SK-N-SH treated with all-trans-retinoic acid at 6 μM for 48 hours (cell line): ENCODE measurements around the gene MOGAT3.

ENCODE experiments used
- ATAC-seq: fragments of 200-7000 bp; cut with Tn5 transposase; 3 replicates; pipeline ENCODE4 v1.9.1; 2020; ENCODE audit warnings: mild to moderate bottlenecking, moderate library complexity
- BACH2 ChIP-seq: fragments of 250-450 bp; sonication (Bioruptor Pico); IDR thresholded peaks from 2 replicates; pipeline ENCODE4 v1.9.0; 2021; ENCODE audit warnings: mild to moderate bottlenecking, borderline replicate concordance
- CREB5 ChIP-seq: fragments of 250-450 bp; sonication (Bioruptor Pico); IDR thresholded peaks from 2 replicates; pipeline ENCODE4 v1.5.1; 2020; ENCODE audit warnings: low read depth, mild to moderate bottlenecking, moderate library complexity
- CSDC2 ChIP-seq: fragments of 250-450 bp; sonication (Bioruptor Pico); IDR thresholded peaks from 2 replicates; pipeline ENCODE4 v1.5.0; 2020; ENCODE audit warnings: mild to moderate bottlenecking, moderate library complexity
- CSRNP3 ChIP-seq: fragments of 250-450 bp; sonication (Bioruptor Pico); IDR thresholded peaks from 2 replicates; pipeline ENCODE4 v1.5.1; 2021; ENCODE audit warnings: mild to moderate bottlenecking, moderate library complexity
- ESRRG ChIP-seq: fragments of 250-450 bp; sonication (Bioruptor Pico); IDR thresholded peaks from 2 replicates; pipeline ENCODE4 v1.6.1; 2021; ENCODE audit warnings: mild to moderate bottlenecking
- GLIS3 ChIP-seq: fragments of 250-450 bp; sonication (Bioruptor Pico); IDR thresholded peaks from 2 replicates; pipeline ENCODE4 v1.5.0; 2020; ENCODE audit warnings: mild to moderate bottlenecking, moderate library complexity
- ISL1 ChIP-seq: fragments of 250-450 bp; sonication (Bioruptor Pico); IDR thresholded peaks from 2 replicates; pipeline ENCODE4 v2.1.2; 2022; ENCODE audit warnings: mild to moderate bottlenecking, moderate library complexity
- OSR1 ChIP-seq: fragments of 250-450 bp; sonication (Bioruptor Pico); IDR thresholded peaks from 2 replicates; pipeline ENCODE4 v1.8.0; 2022; ENCODE audit warnings: moderate library complexity, mild to moderate bottlenecking, inconsistent platforms
- PATZ1 ChIP-seq: fragments of 250-450 bp; sonication (Bioruptor Pico); IDR thresholded peaks from 2 replicates; pipeline ENCODE4 v1.8.0; 2020; ENCODE audit warnings: mild to moderate bottlenecking, moderate library complexity, borderline replicate concordance
- POU6F1 ChIP-seq: fragments of 250-450 bp; sonication (Bioruptor Pico); IDR thresholded peaks from 2 replicates; pipeline ENCODE4 v1.8.0; 2021; ENCODE audit warnings: low read depth, mild to moderate bottlenecking, moderate library complexity, borderline replicate concordance
- PPARA ChIP-seq: fragments of 250-450 bp; sonication (Bioruptor Pico); IDR thresholded peaks from 2 replicates; pipeline ENCODE4 v1.5.0; 2020; ENCODE audit warnings: mild to moderate bottlenecking, borderline replicate concordance
- RARB ChIP-seq: fragments of 250-450 bp; sonication (Bioruptor Pico); IDR thresholded peaks from 2 replicates; pipeline ENCODE4 v1.8.0; 2021; ENCODE audit warnings: mild to moderate bottlenecking, moderate library complexity
- SNAI2 ChIP-seq: fragments of 250-450 bp; sonication (Bioruptor Pico); IDR thresholded peaks from 2 replicates; pipeline ENCODE4 v1.5.0; 2020; ENCODE audit warnings: mild to moderate bottlenecking, moderate library complexity
- TCF4 ChIP-seq: fragments of 250-450 bp; sonication (Bioruptor Pico); IDR thresholded peaks from 2 replicates; pipeline ENCODE4 v1.8.0; 2021; ENCODE audit warnings: mild to moderate bottlenecking, moderate library complexity, borderline replicate concordance
- TOX ChIP-seq: fragments of 250-450 bp; sonication (Bioruptor Pico); IDR thresholded peaks from 2 replicates; pipeline ENCODE4 v1.8.0; 2021; ENCODE audit warnings: mild to moderate bottlenecking, moderate library complexity, borderline replicate concordance
- TSHZ2 ChIP-seq: fragments of 250-450 bp; sonication (Bioruptor Pico); IDR thresholded peaks from 2 replicates; pipeline ENCODE4 v1.5.0; 2020; ENCODE audit warnings: mild to moderate bottlenecking, moderate library complexity
- ZC3H10 ChIP-seq: fragments of 250-450 bp; sonication (Bioruptor Pico); IDR thresholded peaks from 2 replicates; pipeline ENCODE4 v1.5.1; 2021; ENCODE audit warnings: mild to moderate bottlenecking, moderate library complexity
- ZFP3 ChIP-seq: fragments of 250-450 bp; sonication (Bioruptor Pico); IDR thresholded peaks from 2 replicates; pipeline ENCODE4 v1.5.0; 2020; ENCODE audit warnings: mild to moderate bottlenecking, moderate library complexity
- ZFP30 ChIP-seq: fragments of 450-650 bp; formaldehyde crosslinking; IDR thresholded peaks from 2 replicates; pipeline ENCODE4 v1.5.0; 2022; ENCODE audit warnings: mild to moderate bottlenecking, moderate library complexity
- ZNF565 ChIP-seq: fragments of 450-650 bp; formaldehyde crosslinking; conservative IDR thresholded peaks from 2 replicates; pipeline ENCODE4 v1.5.0; 2020; ENCODE audit warnings: low read depth, mild to moderate bottlenecking, moderate library complexity
- ZNF70 ChIP-seq: fragments of 450-650 bp; formaldehyde crosslinking; IDR thresholded peaks from 2 replicates; pipeline ENCODE4 v1.5.0; 2020; ENCODE audit warnings: mild to moderate bottlenecking, moderate library complexity
- ZNF8 ChIP-seq: fragments of 450-650 bp; formaldehyde crosslinking; IDR thresholded peaks from 2 replicates; pipeline ENCODE4 v1.5.0; 2020; ENCODE audit warnings: mild to moderate bottlenecking, moderate library complexity

MOGAT3 gene

GRCh38 chr7:101210143-101210542 lies 9.3 kb upstream of the MOGAT3 start:
- no peak for ATAC-seq
- TF ChIP-seq ESRRG (CRISPR knock-in tag): no peak
- TF ChIP-seq PPARA: no peak
- TF ChIP-seq TOX (CRISPR knock-in tag): no peak
- TF ChIP-seq GLIS3: no peak
- no peak for TF ChIP-seq POU6F1 (CRISPR knock-in tag)
- TF ChIP-seq ZFP30 (CRISPR knock-in tag): no peak
- no peak for TF ChIP-seq ZNF70 (CRISPR knock-in tag)
- no peak for TF ChIP-seq ZFP3 (CRISPR knock-in tag)
- no peak for TF ChIP-seq CSDC2 (CRISPR knock-in tag)
- TF ChIP-seq TSHZ2 (CRISPR knock-in tag): no peak
- no peak for TF ChIP-seq ISL1 (CRISPR knock-in tag)
- no peak for TF ChIP-seq ZNF565 (CRISPR knock-in tag)
- TF ChIP-seq PATZ1: no peak
- no peak for TF ChIP-seq SNAI2 (CRISPR knock-in tag)
- TF ChIP-seq CREB5 (CRISPR knock-in tag): no peak
- TF ChIP-seq OSR1 (CRISPR knock-in tag): no peak
- TF ChIP-seq CSRNP3 (CRISPR knock-in tag): no peak
- TF ChIP-seq ZNF8 (CRISPR knock-in tag): no peak
- no peak for TF ChIP-seq TCF4

- ATAC-seq: no peak
Observed at GRCh38 chr7:101208794-101209193, 8.0 kb upstream of the MOGAT3 start.

More at GRCh38 chr7:101208794-101209193, 8.0 kb upstream of the MOGAT3 start:
- TF ChIP-seq POU6F1 (CRISPR knock-in tag): no peak
- TF ChIP-seq TOX (CRISPR knock-in tag): no peak
- no peak for TF ChIP-seq RARB (CRISPR knock-in tag)
- TF ChIP-seq ISL1 (CRISPR knock-in tag): no peak
- no peak for TF ChIP-seq CREB5 (CRISPR knock-in tag)
- no peak for TF ChIP-seq BACH2
- no peak for TF ChIP-seq OSR1 (CRISPR knock-in tag)
- TF ChIP-seq TSHZ2 (CRISPR knock-in tag): no peak
- no peak for TF ChIP-seq TCF4
- TF ChIP-seq ZNF70 (CRISPR knock-in tag): no peak
- no peak for TF ChIP-seq ZC3H10
